ENCODE measurements around the gene FRS3.

DNA sequence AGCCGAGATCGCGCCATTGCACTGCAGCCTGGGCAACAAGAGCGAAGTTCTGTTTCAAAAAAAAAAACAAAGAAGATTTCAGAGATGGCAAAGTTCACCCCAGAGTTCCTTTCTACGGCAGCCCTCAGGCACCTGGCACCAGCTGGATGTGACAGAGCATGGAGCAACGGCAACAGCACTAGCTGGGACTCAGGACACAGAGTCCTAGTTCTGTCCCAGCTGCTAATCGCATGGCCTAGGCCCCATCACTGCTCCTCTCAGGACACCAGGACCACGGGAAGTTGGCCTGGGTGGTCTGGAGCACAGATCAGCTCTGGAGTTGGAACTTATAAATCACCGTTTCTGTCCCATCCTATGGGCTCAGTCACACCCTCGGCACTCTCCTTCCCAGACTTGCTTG lies 33.6 kb downstream of the FRS3 start:
- TF ChIP-seq, protein P1, sequence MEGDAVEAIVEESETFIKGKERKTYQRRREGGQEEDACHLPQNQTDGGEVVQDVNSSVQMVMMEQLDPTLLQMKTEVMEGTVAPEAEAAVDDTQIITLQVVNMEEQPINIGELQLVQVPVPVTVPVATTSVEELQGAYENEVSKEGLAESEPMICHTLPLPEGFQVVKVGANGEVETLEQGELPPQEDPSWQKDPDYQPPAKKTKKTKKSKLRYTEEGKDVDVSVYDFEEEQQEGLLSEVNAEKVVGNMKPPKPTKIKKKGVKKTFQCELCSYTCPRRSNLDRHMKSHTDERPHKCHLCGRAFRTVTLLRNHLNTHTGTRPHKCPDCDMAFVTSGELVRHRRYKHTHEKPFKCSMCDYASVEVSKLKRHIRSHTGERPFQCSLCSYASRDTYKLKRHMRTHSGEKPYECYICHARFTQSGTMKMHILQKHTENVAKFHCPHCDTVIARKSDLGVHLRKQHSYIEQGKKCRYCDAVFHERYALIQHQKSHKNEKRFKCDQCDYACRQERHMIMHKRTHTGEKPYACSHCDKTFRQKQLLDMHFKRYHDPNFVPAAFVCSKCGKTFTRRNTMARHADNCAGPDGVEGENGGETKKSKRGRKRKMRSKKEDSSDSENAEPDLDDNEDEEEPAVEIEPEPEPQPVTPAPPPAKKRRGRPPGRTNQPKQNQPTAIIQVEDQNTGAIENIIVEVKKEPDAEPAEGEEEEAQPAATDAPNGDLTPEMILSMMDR (CRISPR knock-in tag; IDR thresholded peaks at IDR 0.05): no peak
- TF ChIP-seq TCF12 (IDR thresholded peaks at IDR 0.05) (no peak), TCF12 (CRISPR knock-in tag; IDR thresholded peaks at IDR 0.05) (no peak)
